Measurements from ENCODE around the gene FGD5. TPM values are rescaled to one million over a fixed set of nuclear protein-coding genes. Genes with fewer than 3 reads are reported as not detected.

FGD5 gene
- total RNA-seq, 3 donors from 2014 or later (not counting 1 experiment from before 2014, with no cell fraction given), result not detected

- H3K27ac ChIP-seq (ENCODE audit: low read length), result peak overlapping the region; percentile 91
- peaks cover 13% of the 10 kb centered on the region for H3K4me1 ChIP-seq (ENCODE audit: control insufficient read depth, insufficient read depth, low read length)
- Mint-ChIP-seq H3K9me3 (no peaks in the 10 kb centered on the region), H3K36me3 (no peaks in the 10 kb centered on the region), H3K4me1 (peaks cover 35 to 37% of the 10 kb centered on the region in 2 donors), H3K4me3 (peak overlapping the region; percentile 98), H3K27ac (peak overlapping the region; percentile 98 to 100), H3K27me3 (ENCODE audit: low read depth in 2 of 2) (no peaks in the 10 kb centered on the region)
- DNase-seq (no peak), ATAC-seq (no peak)
- intact Hi-C loops (cut with micrococcal nuclease), result loop anchor here (1.0 to 5.0 kb wide), 3 partner anchors 41 to 295 kb away; partner anchors contain the start of gene CCDC174
- H3K4me3 ChIP-seq (ENCODE audit: low read length), result peak overlapping the region; percentile 65
- WGBS (ENCODE audit: insufficient coverage), result 1% methylated on average over 8 of the region's 8 CpGs
- peaks cover 25% of the 10 kb centered on the region for H3K36me3 ChIP-seq (ENCODE audit: control insufficient read depth, insufficient read depth, low read length)
- no peaks in the 10 kb centered on the region for H3K9me3 ChIP-seq (ENCODE audit: control insufficient read depth, insufficient read depth, low read length)
- H3K27me3 ChIP-seq (ENCODE audit: control insufficient read depth, insufficient read depth, low read length), result no peaks in the 10 kb centered on the region
- no peak for TF ChIP-seq CTCF (IDR thresholded peaks at IDR 0.05)
These were observed 128.0 kb downstream of the FGD5 start for GRCh38 chr3:14946739-14947099.

GRCh38 chr3:14947100-14947885 lies 128.5 kb downstream of the FGD5 start, which contains the start of gene NR2C2:
NR2C2 (plus strand) TSS chr3:14947583; CDS start chr3:15003915, 56,332 bp downstream.
- no peaks in the 10 kb centered on the region for H3K36me3 Mint-ChIP-seq
- DNase-seq, result peak; percentile 84 to 92
- peak within 1 kb of the TSS; percentile 100 for H3K4me3 ChIP-seq (ENCODE audit: low read length)
- no peaks in the 10 kb centered on the region for H3K9me3 Mint-ChIP-seq
- no peaks in the 10 kb centered on the region for H3K27me3 ChIP-seq (ENCODE audit: control insufficient read depth, insufficient read depth, low read length)
- H3K27ac ChIP-seq (ENCODE audit: low read length), result peak within 1 kb of the TSS; percentile 100
- peaks cover 25% of the 10 kb centered on the region for H3K36me3 ChIP-seq (ENCODE audit: control insufficient read depth, insufficient read depth, low read length)
- no peak for TF ChIP-seq CTCF (IDR thresholded peaks at IDR 0.05)
- H3K27me3 Mint-ChIP-seq (ENCODE audit: low read depth in 2 of 2), result no peaks in the 10 kb centered on the region
- no peaks in the 10 kb centered on the region for H3K9me3 ChIP-seq (ENCODE audit: control insufficient read depth, insufficient read depth, low read length)
- peak; percentile 56 to 78 (median 69) for ATAC-seq
- under 1% methylated on average over 108 of the region's 108 CpGs for WGBS (ENCODE audit: insufficient coverage)
- peak within 1 kb of the TSS; percentile 98 for H3K4me3 Mint-ChIP-seq
- intact Hi-C loops (cut with micrococcal nuclease), result loop anchor here (1.0 to 5.0 kb wide), 3 partner anchors 40 to 296 kb away; partner anchors contain the start of gene CCDC174
- peak within 1 kb of the TSS; percentile 98 to 100 for H3K27ac Mint-ChIP-seq
- peaks cover 35 to 41% of the 10 kb centered on the region in 2 donors for H3K4me1 Mint-ChIP-seq
- H3K4me1 ChIP-seq (ENCODE audit: control insufficient read depth, insufficient read depth, low read length), result peaks cover 13% of the 10 kb centered on the region

GRCh38 chr3:14947886-14948608 lies 129.3 kb downstream of the FGD5 start:
- H3K36me3 Mint-ChIP-seq, result no peaks in the 10 kb centered on the region
- peaks cover 13% of the 10 kb centered on the region for H3K4me1 ChIP-seq (ENCODE audit: control insufficient read depth, insufficient read depth, low read length)
- DNase-seq (peak; percentile 98), ATAC-seq (peak; percentile 85 to 95 (median 86))
- H3K4me3 Mint-ChIP-seq, result peak overlapping the region; percentile 98
- H3K27ac ChIP-seq (ENCODE audit: low read length), result peak overlapping the region; percentile 100
- H3K27me3 Mint-ChIP-seq (ENCODE audit: low read depth in 2 of 2), result no peaks in the 10 kb centered on the region
- intact Hi-C loops (cut with micrococcal nuclease), result loop anchor here (1.0 to 5.0 kb wide), 5 partner anchors 39 to 297 kb away; partner anchors contain the start of genes CAPN7, CCDC174 and RBSN
- under 1% methylated on average over 69 of the region's 79 CpGs for WGBS (ENCODE audit: insufficient coverage)
- peaks cover 21% of the 10 kb centered on the region for H3K36me3 ChIP-seq (ENCODE audit: control insufficient read depth, insufficient read depth, low read length)
- H3K4me3 ChIP-seq (ENCODE audit: low read length), result peak overlapping the region; percentile 100
- no peak for TF ChIP-seq CTCF (IDR thresholded peaks at IDR 0.05)
- H3K4me1 Mint-ChIP-seq, result peaks cover 35 to 49% of the 10 kb centered on the region in 2 donors
- no peaks in the 10 kb centered on the region for H3K27me3 ChIP-seq (ENCODE audit: control insufficient read depth, insufficient read depth, low read length)
- H3K9me3 Mint-ChIP-seq, result no peaks in the 10 kb centered on the region
- H3K27ac Mint-ChIP-seq, result peak overlapping the region; percentile 98 to 100
- no peaks in the 10 kb centered on the region for H3K9me3 ChIP-seq (ENCODE audit: control insufficient read depth, insufficient read depth, low read length)

Data from natural killer cell (primary cell).